ENCODE data around the gene PABPN1L.

Gene PABPN1L

DNA sequence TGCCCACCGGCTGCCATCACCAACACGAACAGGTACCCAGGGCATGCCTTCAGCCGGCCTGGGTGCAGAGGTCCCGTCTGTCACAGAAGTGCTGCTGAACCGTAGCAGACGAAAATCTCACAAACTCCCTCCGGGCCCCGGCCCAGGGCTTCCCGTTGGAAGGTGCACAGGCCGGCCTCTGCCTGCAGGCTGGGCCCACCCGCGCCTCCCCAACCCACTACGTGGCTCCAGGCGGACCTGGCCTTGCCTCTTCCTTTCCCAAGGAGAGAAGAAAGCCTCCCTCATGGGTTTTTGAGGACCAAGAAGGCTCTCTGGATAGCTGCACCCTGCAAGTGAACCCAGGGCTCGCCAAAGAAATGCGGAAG is 45.5 kb upstream of the PABPN1L start:
- TF ChIP-seq, protein P1, sequence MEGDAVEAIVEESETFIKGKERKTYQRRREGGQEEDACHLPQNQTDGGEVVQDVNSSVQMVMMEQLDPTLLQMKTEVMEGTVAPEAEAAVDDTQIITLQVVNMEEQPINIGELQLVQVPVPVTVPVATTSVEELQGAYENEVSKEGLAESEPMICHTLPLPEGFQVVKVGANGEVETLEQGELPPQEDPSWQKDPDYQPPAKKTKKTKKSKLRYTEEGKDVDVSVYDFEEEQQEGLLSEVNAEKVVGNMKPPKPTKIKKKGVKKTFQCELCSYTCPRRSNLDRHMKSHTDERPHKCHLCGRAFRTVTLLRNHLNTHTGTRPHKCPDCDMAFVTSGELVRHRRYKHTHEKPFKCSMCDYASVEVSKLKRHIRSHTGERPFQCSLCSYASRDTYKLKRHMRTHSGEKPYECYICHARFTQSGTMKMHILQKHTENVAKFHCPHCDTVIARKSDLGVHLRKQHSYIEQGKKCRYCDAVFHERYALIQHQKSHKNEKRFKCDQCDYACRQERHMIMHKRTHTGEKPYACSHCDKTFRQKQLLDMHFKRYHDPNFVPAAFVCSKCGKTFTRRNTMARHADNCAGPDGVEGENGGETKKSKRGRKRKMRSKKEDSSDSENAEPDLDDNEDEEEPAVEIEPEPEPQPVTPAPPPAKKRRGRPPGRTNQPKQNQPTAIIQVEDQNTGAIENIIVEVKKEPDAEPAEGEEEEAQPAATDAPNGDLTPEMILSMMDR (IDR thresholded peaks at IDR 0.05) = no peak
- no peak overlapping the region for H3K27ac ChIP-seq
- DNase-seq (ENCODE audit: low spot score) = no peak
- H3K4me3 ChIP-seq = no peak overlapping the region

DNA sequence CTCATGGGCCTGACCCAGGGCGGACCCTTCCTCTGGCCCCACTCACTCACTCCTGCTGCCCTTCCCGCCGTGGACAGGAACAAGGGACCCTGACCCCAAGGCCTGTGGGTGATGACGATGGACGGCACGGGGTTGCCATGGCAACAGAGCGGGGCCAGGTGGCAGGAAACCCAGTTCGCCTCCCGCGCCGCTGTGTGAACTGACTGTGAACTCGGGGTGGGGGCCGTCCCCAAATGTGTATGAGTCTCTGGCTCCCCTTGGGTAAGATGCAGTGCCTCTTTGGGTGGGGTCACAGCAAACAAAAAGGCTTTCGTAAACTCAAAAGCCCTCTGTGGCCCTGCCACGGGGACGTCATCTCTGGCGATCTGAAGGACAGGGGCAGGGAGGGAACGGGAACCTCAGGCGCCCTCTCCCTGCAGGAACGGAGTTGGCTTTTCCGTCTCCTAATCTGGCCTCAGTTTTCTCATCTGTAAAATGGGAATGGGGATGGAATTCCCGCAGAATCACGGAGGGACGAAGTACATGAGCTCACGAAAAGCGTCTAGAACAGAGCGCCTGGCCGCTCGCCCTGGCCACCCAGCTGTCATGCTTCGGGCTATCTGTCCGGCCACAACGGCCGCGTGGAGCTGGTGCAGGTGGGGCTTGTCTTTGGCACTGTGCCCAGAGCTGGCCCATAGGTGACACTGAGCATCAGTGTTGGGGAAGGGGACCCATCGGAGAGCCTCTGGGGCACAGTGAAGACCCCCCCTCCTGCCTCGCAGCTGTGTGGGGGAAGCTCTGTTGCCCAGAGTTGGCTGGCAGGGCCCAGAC is 44.9 kb upstream of the PABPN1L start:
- no peak overlapping the region for H3K4me3 ChIP-seq
- DNase-seq (ENCODE audit: low spot score) = no peak
- TF ChIP-seq, protein P1 (IDR thresholded peaks at IDR 0.05) = no peak
- H3K27ac ChIP-seq = no peak overlapping the region

DNA sequence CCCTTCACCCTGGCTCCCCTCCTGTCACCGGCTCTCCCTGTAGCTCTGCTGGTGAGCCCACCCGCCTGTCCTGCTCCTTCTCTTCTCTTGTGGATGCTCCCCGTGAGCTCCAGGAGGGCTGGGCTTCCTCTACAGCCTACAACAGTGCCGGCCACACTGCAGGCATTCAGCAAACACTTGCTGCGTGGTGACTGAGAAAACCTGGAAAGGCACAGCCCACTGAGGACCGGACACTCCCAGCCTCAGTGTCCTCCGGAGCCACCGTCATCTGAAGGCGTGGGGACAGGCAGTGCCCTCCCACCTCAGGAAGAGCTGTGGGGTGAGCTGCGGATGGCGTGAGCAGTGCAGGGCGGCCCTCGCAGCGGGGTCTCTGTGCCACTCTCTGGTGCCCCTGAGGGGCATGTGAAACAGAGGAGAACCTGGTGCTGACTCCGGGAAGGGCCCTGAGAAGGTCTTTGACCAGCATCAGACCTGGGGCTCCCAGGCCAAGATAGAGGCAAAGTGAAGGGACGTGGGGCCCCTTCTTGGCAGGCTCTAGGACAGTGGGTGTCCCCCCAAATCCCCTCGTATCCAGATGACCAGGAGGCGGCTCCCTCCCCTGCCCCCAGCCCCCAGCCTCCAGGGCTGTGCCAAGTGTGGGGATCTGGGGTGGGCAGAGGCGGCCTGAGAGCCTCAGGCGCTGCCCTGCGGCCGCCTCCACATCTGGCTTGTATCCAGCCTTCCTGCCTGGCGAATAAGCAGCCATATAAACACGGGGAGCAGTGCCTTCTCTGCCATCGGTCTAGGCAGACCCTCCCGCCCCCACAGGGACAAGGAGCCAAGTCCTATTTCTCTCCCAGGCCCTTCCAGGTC is 44.0 kb upstream of the PABPN1L start:
- TF ChIP-seq, protein P1 (IDR thresholded peaks at IDR 0.05) = no peak
- no peak for DNase-seq (ENCODE audit: low spot score)
- Histone ChIP-seq H3K4me3 (no peak overlapping the region), H3K27ac (no peak overlapping the region)

DNA sequence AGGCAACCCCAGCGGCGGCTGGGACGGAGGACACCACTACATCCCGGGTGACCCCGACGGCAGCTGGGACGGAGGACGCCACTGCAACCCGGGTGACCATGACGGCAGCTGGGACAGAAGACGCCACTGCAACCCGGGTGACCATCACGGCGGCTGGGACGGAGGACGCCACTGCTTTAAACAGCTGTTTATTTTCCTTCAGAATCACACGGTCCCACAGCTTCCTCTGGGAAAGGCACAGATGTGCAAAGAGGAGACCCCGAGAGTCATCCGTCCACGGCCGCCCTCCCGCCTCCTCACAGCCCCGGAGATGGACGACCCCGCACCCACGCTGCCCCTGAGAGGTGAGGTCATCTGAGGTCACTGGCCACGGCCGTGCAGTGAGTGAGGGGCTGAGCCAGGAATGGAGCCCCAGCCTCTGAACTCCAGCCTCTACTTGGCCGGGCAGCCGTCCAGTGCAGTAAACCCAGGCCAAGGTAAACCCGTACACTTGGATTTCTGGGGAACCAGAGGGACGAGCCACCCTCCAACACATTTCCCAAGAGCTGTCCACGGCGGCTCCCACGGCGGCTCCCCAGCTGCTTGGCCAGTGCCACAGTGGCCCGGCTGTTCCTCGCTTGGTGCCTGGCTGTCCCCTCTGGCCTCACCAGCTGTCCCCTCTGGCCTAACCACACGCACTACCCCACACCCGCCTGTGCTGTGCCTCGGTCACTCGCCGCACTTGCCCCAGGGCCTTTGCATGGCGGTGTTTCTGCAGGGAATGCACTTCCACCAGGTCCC is 43.2 kb upstream of the PABPN1L start:
- H3K4me3 ChIP-seq = no peak overlapping the region
- no peak for DNase-seq (ENCODE audit: low spot score)
- TF ChIP-seq, protein P1 (IDR thresholded peaks at IDR 0.05) = no peak
- H3K27ac ChIP-seq = no peak overlapping the region

DNA sequence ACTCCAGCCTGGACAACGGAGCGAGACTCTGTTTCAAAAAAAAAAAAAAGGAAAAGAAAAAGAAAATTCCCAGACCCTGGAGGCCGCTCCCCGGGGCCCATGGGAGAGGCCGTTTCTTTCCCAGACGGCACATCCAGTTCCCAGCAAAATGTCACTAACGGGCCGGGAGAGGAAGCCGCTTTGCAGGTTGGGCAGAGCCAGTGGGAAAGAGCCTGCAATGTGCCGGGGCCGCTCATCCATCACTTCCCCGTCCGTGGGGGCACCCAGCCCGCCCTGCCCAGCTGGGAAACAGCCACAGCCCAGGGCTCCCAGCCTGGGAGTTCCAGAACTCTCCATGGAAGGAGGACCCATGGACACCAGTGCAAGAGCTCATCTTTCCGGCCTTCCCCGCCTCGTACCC is 41.8 kb upstream of the PABPN1L start:
- Histone ChIP-seq H3K4me3 (no peak overlapping the region), H3K27ac (no peak overlapping the region)
- DNase-seq (ENCODE audit: low spot score) = no peak
- TF ChIP-seq, protein P1 (IDR thresholded peaks at IDR 0.05) = no peak

DNA sequence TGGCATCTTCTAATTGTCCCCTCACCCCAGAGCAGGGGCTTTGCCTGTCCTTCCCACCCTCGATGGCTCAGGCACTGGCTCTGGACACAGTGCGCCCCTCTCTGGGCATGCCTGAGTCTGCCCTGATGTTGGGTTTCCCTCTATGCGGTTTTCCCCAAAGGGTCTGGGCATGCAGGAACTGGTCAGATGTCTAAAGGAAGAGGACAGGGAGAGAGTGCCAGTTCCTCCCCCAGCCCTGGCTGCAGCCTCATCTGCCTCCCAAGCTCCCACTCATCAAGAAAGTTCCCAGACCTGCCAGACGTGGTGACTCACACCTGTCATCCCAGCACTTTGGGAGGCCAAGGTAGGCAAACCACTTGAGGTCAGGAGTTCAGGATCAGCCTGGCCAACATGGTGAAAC is 41.3 kb upstream of the PABPN1L start:
- TF ChIP-seq, protein P1 (IDR thresholded peaks at IDR 0.05) = no peak
- Histone ChIP-seq H3K4me3 (no peak overlapping the region), H3K27ac (no peak overlapping the region)
- DNase-seq (ENCODE audit: low spot score) = no peak
